Fibroblast of villous mesenchyme (primary cell): Measurements from ENCODE around the gene MGME1. TPM values are rescaled to one million over a fixed set of nuclear protein-coding genes. Genes with fewer than 3 reads are reported as not detected.

Source experiments
- DNase-seq: peaks from one replicate; pipeline ENCODE4 v3.0.0-alpha.2; 2010; ENCODE audit warnings: low read depth
- H3K4me3 ChIP-seq: 2 replicates; pipeline ENCODE4 v1.5.1; 2011; ENCODE audit warnings: low read depth, mild to moderate bottlenecking, low read length
- total RNA-seq: library from RNA; depleted of rRNA; stranded (reverse); fragments of >200 nt; gene quantifications from 2 replicates; pipeline ENCODE4 v1.2.3, GENCODE V29; 2012
- TF ChIP-seq, protein P1 (sequence below): IDR thresholded peaks from 2 replicates; pipeline ENCODE4 v1.5.1; 2012; ENCODE audit warnings: low read depth, mild to moderate bottlenecking, low read length; ENCODE audit not compliant: insufficient read depth

MGME1 gene
- total RNA-seq, 1 donor: 9.5 TPM

DNA sequence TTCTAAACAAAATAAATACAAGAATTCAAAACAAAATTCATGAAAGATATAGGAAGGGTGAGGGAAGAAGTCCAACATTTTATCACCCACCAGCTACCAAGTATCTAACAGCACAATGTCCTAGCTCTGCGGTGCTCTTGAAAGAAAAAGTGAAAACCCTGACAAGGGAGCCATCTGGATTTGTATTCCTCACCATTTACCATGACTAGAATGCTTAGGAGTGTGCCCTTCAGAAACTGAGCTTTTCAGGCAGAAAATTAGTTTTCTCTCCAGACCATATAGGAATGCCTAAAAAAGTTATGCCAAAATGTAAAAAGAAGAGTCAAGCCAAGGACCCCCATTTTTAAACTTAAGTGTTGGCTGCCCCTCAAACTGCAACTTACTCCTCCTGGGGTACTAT, 4.7 kb upstream of the MGME1 start:
- H3K4me3 ChIP-seq: no peak overlapping the region
- DNase-seq: no peak
- TF ChIP-seq, protein P1, sequence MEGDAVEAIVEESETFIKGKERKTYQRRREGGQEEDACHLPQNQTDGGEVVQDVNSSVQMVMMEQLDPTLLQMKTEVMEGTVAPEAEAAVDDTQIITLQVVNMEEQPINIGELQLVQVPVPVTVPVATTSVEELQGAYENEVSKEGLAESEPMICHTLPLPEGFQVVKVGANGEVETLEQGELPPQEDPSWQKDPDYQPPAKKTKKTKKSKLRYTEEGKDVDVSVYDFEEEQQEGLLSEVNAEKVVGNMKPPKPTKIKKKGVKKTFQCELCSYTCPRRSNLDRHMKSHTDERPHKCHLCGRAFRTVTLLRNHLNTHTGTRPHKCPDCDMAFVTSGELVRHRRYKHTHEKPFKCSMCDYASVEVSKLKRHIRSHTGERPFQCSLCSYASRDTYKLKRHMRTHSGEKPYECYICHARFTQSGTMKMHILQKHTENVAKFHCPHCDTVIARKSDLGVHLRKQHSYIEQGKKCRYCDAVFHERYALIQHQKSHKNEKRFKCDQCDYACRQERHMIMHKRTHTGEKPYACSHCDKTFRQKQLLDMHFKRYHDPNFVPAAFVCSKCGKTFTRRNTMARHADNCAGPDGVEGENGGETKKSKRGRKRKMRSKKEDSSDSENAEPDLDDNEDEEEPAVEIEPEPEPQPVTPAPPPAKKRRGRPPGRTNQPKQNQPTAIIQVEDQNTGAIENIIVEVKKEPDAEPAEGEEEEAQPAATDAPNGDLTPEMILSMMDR: no peak

DNA sequence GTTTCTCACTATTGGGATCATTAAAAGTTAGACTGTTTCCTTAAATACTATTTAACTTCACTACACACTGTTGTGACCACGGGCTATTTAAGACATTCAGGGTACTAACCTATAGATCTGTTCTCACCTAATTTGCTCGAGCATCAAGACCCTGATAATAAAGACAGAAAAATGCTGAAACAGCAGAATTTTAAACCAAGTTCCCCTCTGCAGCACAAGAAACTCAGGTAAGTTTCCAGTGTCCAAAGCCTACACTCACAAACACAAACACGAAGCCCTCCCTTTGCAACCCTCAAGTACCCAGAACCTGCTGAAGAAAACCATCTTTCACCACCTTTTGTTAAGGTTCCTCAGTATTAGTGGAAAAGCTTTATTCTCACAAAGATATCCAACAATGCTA, 4.2 kb upstream of the MGME1 start:
- no peak for DNase-seq
- peak overlapping the region; percentile 97 for H3K4me3 ChIP-seq
- TF ChIP-seq, protein P1: no peak

- peak overlapping the region; percentile 97 for H3K4me3 ChIP-seq
- DNase-seq: peak; percentile 43
- TF ChIP-seq, protein P1: no peak
These were observed 3.6 kb upstream of the MGME1 start for GRCh38 chr20:17965042-17965697.

- TF ChIP-seq, protein P1: peak; percentile 34
- H3K4me3 ChIP-seq: peak overlapping the region; percentile 97
- DNase-seq: peak; percentile 61
These were observed 2.1 kb upstream of the MGME1 start for GRCh38 chr20:17966432-17967310.

GRCh38 chr20:17967521-17968365, 1.1 kb upstream of the MGME1 start:
- TF ChIP-seq, protein P1: no peak
- DNase-seq: peak; percentile 76
- H3K4me3 ChIP-seq: peak overlapping the region; percentile 97

- H3K4me3 ChIP-seq: peak overlapping the region; percentile 97
- TF ChIP-seq, protein P1: no peak
- DNase-seq: peak; percentile 60
These were observed 563 bp downstream of the MGME1 start for GRCh38 chr20:17969278-17969883.
